Large intestine (tissue), 3 donors: ENCODE results near the gene LPP. TPM values are rescaled to one million over a fixed set of nuclear protein-coding genes. Genes with fewer than 3 reads are reported as not detected.

Source experiments
- DNase-seq, 2 donors: peaks; one replicate each; pipeline versions ENCODE4 v3.0.0 to v3.0.0-alpha.2; 2013
- H3K27ac ChIP-seq: one replicate; pipeline ENCODE4 v1.5.1; 2013; ENCODE audit warnings: low read length
- H3K27me3 ChIP-seq: 2 replicates; pipeline ENCODE4 v1.6.1; 2013; ENCODE audit warnings: low read length; ENCODE audit not compliant: control insufficient read depth, insufficient read depth
- H3K36me3 ChIP-seq: 2 replicates; pipeline ENCODE4 v1.6.1; 2013; ENCODE audit warnings: low read length; ENCODE audit not compliant: control insufficient read depth, insufficient read depth
- H3K4me1 ChIP-seq: one replicate; pipeline ENCODE4 v1.6.1; 2013; ENCODE audit warnings: low read length; ENCODE audit not compliant: control insufficient read depth, insufficient read depth
- H3K4me3 ChIP-seq: one replicate; pipeline ENCODE4 v1.5.1; 2013; ENCODE audit warnings: low read length
- H3K9me3 ChIP-seq: one replicate; pipeline ENCODE4 v1.6.1; 2013; ENCODE audit warnings: mild to moderate bottlenecking, low read depth, low read length, moderate library complexity; ENCODE audit not compliant: control insufficient read depth
- WGBS: methylation state at CpG from one replicate; pipeline ENCODE4 v1.1.5; 2013; ENCODE audit warnings: low lambda C conversion rate; ENCODE audit not compliant: insufficient coverage; 5-methylcytosine and 5-hydroxymethylcytosine counted together
- polyA plus RNA-seq: library from polyadenylated mRNA; unstranded; fragments of 120-200 nt; gene quantifications from one replicate; pipeline ENCODE4 v1.2.1, GENCODE V29; 2013

LPP gene
- polyA plus RNA-seq, 1 donor = 41.2 TPM

- no peaks in the 10 kb centered on the region for H3K27me3 ChIP-seq
- no peak for DNase-seq
- WGBS = 42% methylated on average over 2 of the region's 2 CpGs
- no peaks in the 10 kb centered on the region for H3K36me3 ChIP-seq
- H3K9me3 ChIP-seq = no peaks in the 10 kb centered on the region
- H3K4me3 ChIP-seq = no peak overlapping the region
- no peak overlapping the region for H3K27ac ChIP-seq
- H3K4me1 ChIP-seq = no peaks in the 10 kb centered on the region
Measured at GRCh38 chr3:188458756-188459155, 304.8 kb downstream of the LPP start.

GRCh38 chr3:188465311-188465710 lies 311.4 kb downstream of the LPP start:
- Histone ChIP-seq H3K27me3 (no peaks in the 10 kb centered on the region), H3K4me1 (no peaks in the 10 kb centered on the region), H3K27ac (no peak overlapping the region), H3K9me3 (no peaks in the 10 kb centered on the region), H3K4me3 (no peak overlapping the region), H3K36me3 (peaks cover 4% of the 10 kb centered on the region)
- DNase-seq = no peak
- WGBS = 100% methylated on average over 1 of the region's 6 CpGs

- H3K4me3 ChIP-seq = no peak overlapping the region
Measured at GRCh38 chr3:188468196-188468595, 314.2 kb downstream of the LPP start.

GRCh38 chr3:188468662-188469061 lies 314.7 kb downstream of the LPP start:
- H3K36me3 ChIP-seq = peaks cover 4% of the 10 kb centered on the region
- no peak overlapping the region for H3K4me3 ChIP-seq
- H3K4me1 ChIP-seq = no peaks in the 10 kb centered on the region
- H3K9me3 ChIP-seq = no peaks in the 10 kb centered on the region
- H3K27me3 ChIP-seq = no peaks in the 10 kb centered on the region
- 80% methylated on average over 1 of the region's 3 CpGs for WGBS
- H3K27ac ChIP-seq = no peak overlapping the region
- DNase-seq = no peak

More at GRCh38 chr3:188468196-188468595, 314.2 kb downstream of the LPP start:
- DNase-seq = no peak
- no peaks in the 10 kb centered on the region for H3K4me1 ChIP-seq
- peaks cover 4% of the 10 kb centered on the region for H3K36me3 ChIP-seq
- WGBS = 92% methylated on average over 2 of the region's 2 CpGs
- no peaks in the 10 kb centered on the region for H3K27me3 ChIP-seq
- no peaks in the 10 kb centered on the region for H3K9me3 ChIP-seq
- H3K27ac ChIP-seq = no peak overlapping the region

GRCh38 chr3:188469228-188469885 lies 315.4 kb downstream of the LPP start:
- no peak for DNase-seq
- Histone ChIP-seq H3K9me3 (no peaks in the 10 kb centered on the region), H3K27me3 (no peaks in the 10 kb centered on the region), H3K4me3 (no peak overlapping the region), H3K27ac (no peak overlapping the region), H3K36me3 (peaks cover 4% of the 10 kb centered on the region), H3K4me1 (no peaks in the 10 kb centered on the region)
- WGBS = 81% methylated on average over 2 of the region's 10 CpGs

- Histone ChIP-seq H3K27me3 (no peaks in the 10 kb centered on the region), H3K27ac (no peak overlapping the region), H3K36me3 (peaks cover 4% of the 10 kb centered on the region), H3K4me1 (no peaks in the 10 kb centered on the region), H3K4me3 (no peak overlapping the region), H3K9me3 (no peaks in the 10 kb centered on the region)
- WGBS = no CpG with 5 or more reads among the region's 4 CpGs
- DNase-seq = no peak
Measured at GRCh38 chr3:188470508-188471130, 316.7 kb downstream of the LPP start.

GRCh38 chr3:188471723-188472122 lies 317.8 kb downstream of the LPP start:
- Histone ChIP-seq H3K27ac (no peak overlapping the region), H3K4me3 (no peak overlapping the region), H3K27me3 (no peaks in the 10 kb centered on the region), H3K4me1 (no peaks in the 10 kb centered on the region), H3K36me3 (peaks cover 4% of the 10 kb centered on the region), H3K9me3 (no peaks in the 10 kb centered on the region)
- DNase-seq = no peak

GRCh38 chr3:188472336-188472735 lies 318.4 kb downstream of the LPP start:
- Histone ChIP-seq H3K27me3 (no peaks in the 10 kb centered on the region), H3K36me3 (peaks cover 4% of the 10 kb centered on the region), H3K4me3 (no peak overlapping the region), H3K9me3 (no peaks in the 10 kb centered on the region), H3K27ac (no peak overlapping the region), H3K4me1 (no peaks in the 10 kb centered on the region)
- no CpG with 5 or more reads among the region's 1 CpG for WGBS
- DNase-seq = no peak

GRCh38 chr3:188473045-188473444 lies 319.1 kb downstream of the LPP start:
- Histone ChIP-seq H3K4me3 (no peak overlapping the region), H3K9me3 (no peaks in the 10 kb centered on the region), H3K27me3 (no peaks in the 10 kb centered on the region), H3K27ac (no peak overlapping the region), H3K36me3 (peaks cover 4% of the 10 kb centered on the region), H3K4me1 (no peaks in the 10 kb centered on the region)
- WGBS = 100% methylated on average over 1 of the region's 2 CpGs
- DNase-seq = no peak

GRCh38 chr3:188473591-188474288 lies 319.8 kb downstream of the LPP start:
- Histone ChIP-seq H3K9me3 (no peaks in the 10 kb centered on the region), H3K27ac (no peak overlapping the region), H3K36me3 (no peaks in the 10 kb centered on the region), H3K4me3 (no peak overlapping the region), H3K4me1 (no peaks in the 10 kb centered on the region), H3K27me3 (no peaks in the 10 kb centered on the region)
- no peak for DNase-seq
- no CpG with 5 or more reads among the region's 2 CpGs for WGBS
